Measurements from ENCODE around the gene ISY1.
"Not testable (repeated sequence)": the region's sequence is repeated elsewhere in the genome, so short reads cannot be mapped to it uniquely, and the experiment has no call there.

Gene ISY1
- total RNA-seq = 18.6 to 19.0 (median 18.7) reads per million in 3 donors

DNA sequence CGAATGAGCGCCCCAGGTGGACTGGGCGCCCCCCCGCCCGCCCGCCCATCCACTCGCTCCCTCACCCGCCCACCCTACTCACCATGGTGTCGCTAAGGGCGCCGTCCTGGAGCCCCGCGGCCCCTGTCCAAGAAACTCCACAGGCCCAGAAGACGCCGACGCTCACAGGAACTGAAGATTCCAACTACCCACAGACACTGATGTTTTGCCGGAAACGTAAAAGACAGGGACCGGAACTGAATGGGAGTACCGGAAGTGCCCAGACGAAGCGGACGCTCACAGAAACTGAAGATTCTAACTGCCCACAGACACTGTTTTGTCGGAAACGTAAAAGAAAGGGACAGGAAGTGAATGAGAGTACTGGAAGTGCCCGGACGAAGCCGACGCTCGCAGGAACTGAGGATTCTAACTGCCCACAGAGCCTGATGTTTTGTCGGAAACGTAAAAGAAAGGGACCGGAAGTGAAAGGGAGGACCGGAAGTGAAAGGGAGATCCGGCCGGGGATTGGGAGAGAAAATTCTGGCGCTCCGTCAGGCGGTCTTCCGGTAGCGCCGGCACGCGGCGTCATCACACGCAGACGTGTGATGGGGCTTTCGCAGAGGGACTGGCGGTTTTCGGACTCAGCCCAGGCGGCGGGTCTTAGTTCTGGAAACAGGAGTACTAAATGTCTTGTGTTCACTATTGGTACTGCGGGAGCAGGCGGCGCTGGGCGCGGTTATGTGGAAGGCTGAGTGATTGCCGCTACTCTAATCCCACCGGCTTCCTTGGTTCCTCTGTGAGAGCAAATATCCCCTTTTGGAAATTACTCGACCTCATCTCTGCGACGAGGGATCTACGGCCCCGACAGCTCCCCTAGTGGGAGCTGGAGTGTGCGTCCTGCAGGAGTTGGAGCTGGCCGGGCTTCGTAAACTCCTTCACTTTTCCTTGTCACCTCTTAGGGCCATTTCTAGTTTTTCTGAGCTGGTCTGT is at the start of gene ISY1:
ISY1 (minus strand) TSS at position 173 of the 969 bp plus-strand sequence; CDS start at position 85, 88 bp downstream.
- H3K27ac ChIP-seq (ENCODE audit: insufficient read depth, low read length, poor library complexity, severe bottlenecking) = peak within 1 kb of the TSS; percentile 95
- H3K27me3 ChIP-seq (replicated peaks; ENCODE audit: control insufficient read depth, insufficient read depth, low read length, poor library complexity, severe bottlenecking) = no peaks in the 10 kb centered on the region
- peaks cover 22% of the 10 kb centered on the region for H3K36me3 ChIP-seq (ENCODE audit: control insufficient read depth, insufficient read depth, low read length)
- H3K9me3 ChIP-seq (ENCODE audit: control insufficient read depth, low read length) = no peaks in the 10 kb centered on the region
- peak; percentile 82 to 85 (median 84) for DNase-seq
- peak within 1 kb of the TSS; percentile 68 for H3K4me3 ChIP-seq (ENCODE audit: insufficient read depth, low read depth, low read length, poor library complexity, severe bottlenecking)
- H3K4me1 ChIP-seq (ENCODE audit: control insufficient read depth, insufficient read depth, low read length, poor library complexity, severe bottlenecking) = peaks cover 11% of the 10 kb centered on the region

DNA sequence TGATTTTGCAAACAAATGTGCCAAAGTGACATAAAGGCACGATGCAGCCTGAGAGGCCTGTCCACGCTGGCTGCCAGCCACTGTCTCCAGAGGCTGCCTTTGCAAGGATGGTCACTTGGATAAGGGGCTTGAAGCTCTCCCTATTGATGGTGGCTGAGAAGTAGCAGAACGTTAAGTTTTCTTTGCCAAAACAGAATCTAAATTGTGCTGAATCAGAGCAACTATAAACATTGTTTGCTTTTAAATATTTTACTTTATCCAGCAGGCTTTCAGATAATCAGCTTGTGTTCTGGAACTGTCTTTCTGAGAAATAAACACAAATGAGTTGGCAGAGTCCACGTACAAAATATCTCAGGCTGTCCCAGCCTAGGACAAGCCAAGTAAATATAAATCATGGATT is 46.6 kb upstream of the ISY1 start:
- H3K9me3 ChIP-seq (ENCODE audit: control insufficient read depth, low read length) = no peaks in the 10 kb centered on the region
- H3K36me3 ChIP-seq (ENCODE audit: control insufficient read depth, insufficient read depth, low read length) = no peaks in the 10 kb centered on the region
- no peak overlapping the region for H3K27ac ChIP-seq (ENCODE audit: insufficient read depth, low read length, poor library complexity, severe bottlenecking)
- DNase-seq = no peak
- H3K27me3 ChIP-seq (replicated peaks; ENCODE audit: control insufficient read depth, insufficient read depth, low read length, poor library complexity, severe bottlenecking) = no peaks in the 10 kb centered on the region
- H3K4me3 ChIP-seq (ENCODE audit: insufficient read depth, low read depth, low read length, poor library complexity, severe bottlenecking) = no peak overlapping the region
- H3K4me1 ChIP-seq (ENCODE audit: control insufficient read depth, insufficient read depth, low read length, poor library complexity, severe bottlenecking) = no peaks in the 10 kb centered on the region

DNA sequence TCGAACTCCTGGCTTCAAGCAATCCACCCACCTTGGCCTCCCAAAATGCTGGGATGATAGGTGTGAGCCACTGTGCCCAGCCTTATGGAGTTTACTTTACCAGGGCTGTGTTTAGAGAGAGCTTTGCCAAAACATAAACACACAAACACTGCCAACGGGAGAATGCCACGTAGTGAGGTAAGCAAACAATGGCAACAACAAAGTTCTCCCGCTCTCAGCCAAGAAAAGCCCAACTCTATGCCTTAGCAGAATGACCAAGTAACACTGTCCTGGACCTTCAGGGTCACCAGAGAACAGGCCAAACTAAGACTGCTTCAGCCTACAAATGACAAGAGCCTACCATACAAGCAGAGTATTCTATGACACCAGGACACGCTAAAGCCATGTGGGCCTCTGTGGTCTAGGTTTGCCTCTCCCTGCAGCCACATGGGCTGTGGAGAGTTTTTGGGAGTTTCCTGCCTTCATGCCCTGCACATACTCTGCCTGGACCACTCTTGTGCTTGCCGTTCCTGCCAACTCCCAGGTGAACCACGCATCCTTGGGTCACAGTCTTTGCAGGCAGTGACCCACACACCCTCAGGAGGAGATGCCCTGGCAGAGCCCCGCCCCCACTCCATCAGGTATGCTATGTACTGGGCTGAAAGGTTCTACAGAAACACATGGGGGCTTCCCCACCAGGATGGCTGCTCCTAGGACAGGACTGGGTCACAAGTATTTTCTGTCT is 44.4 kb upstream of the ISY1 start:
- Histone ChIP-seq H3K9me3 (ENCODE audit: control insufficient read depth, low read length) (no peaks in the 10 kb centered on the region), H3K27me3 (replicated peaks; ENCODE audit: control insufficient read depth, insufficient read depth, low read length, poor library complexity, severe bottlenecking) (no peaks in the 10 kb centered on the region), H3K36me3 (ENCODE audit: control insufficient read depth, insufficient read depth, low read length) (no peaks in the 10 kb centered on the region), H3K4me3 (ENCODE audit: insufficient read depth, low read depth, low read length, poor library complexity, severe bottlenecking) (no peak overlapping the region), H3K27ac (ENCODE audit: insufficient read depth, low read length, poor library complexity, severe bottlenecking) (no peak overlapping the region), H3K4me1 (ENCODE audit: control insufficient read depth, insufficient read depth, low read length, poor library complexity, severe bottlenecking) (no peaks in the 10 kb centered on the region)
- no peak for DNase-seq

DNA sequence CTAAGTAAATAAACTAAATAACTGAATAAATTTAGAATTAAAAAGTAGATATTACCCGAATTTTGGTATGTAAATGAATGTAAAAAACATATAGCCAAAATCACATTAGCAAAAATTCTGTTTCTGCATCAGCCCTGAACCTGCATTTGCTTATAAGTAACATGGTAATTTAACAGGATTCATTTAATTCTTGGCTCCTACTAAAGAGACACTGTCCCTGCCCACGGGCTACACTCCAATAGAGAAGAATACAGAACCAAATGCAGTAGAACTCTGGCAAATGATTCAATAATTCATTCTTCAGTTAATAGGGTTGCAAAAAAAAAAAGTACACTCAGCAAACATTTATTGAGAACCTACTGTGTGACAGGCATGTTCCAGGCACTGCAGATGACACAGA is 43.6 kb upstream of the ISY1 start:
- no peak overlapping the region for H3K4me3 ChIP-seq (ENCODE audit: insufficient read depth, low read depth, low read length, poor library complexity, severe bottlenecking)
- no peak overlapping the region for H3K27ac ChIP-seq (ENCODE audit: insufficient read depth, low read length, poor library complexity, severe bottlenecking)
- H3K27me3 ChIP-seq (replicated peaks; ENCODE audit: control insufficient read depth, insufficient read depth, low read length, poor library complexity, severe bottlenecking) = no peaks in the 10 kb centered on the region
- no peaks in the 10 kb centered on the region for H3K9me3 ChIP-seq (ENCODE audit: control insufficient read depth, low read length)
- H3K4me1 ChIP-seq (ENCODE audit: control insufficient read depth, insufficient read depth, low read length, poor library complexity, severe bottlenecking) = no peaks in the 10 kb centered on the region
- DNase-seq = no peak
- H3K36me3 ChIP-seq (ENCODE audit: control insufficient read depth, insufficient read depth, low read length) = no peaks in the 10 kb centered on the region

DNA sequence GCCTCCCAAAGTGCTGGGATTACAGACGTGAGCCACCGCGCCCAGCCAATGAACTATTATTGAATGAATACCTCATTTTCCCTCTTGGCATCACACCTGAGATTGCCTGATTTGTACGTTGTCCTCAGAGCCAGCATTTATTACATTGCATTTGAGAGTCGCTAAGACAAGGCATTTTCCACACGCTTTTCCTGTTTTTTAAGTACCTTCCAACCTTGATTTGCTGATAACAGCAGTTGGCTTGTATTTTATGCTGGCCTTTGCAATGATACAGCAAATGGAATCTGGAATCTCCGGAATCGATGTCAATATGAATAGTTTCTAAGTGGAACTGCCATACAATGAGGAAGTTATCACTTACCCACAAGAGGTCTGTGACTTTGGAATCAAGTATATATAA is 38.5 kb upstream of the ISY1 start:
- no peaks in the 10 kb centered on the region for H3K27me3 ChIP-seq (replicated peaks; ENCODE audit: control insufficient read depth, insufficient read depth, low read length, poor library complexity, severe bottlenecking)
- H3K36me3 ChIP-seq (ENCODE audit: control insufficient read depth, insufficient read depth, low read length) = no peaks in the 10 kb centered on the region
- no peak overlapping the region for H3K4me3 ChIP-seq (ENCODE audit: insufficient read depth, low read depth, low read length, poor library complexity, severe bottlenecking)
- DNase-seq = no peak
- H3K27ac ChIP-seq (ENCODE audit: insufficient read depth, low read length, poor library complexity, severe bottlenecking) = no peak overlapping the region
- H3K4me1 ChIP-seq (ENCODE audit: control insufficient read depth, insufficient read depth, low read length, poor library complexity, severe bottlenecking) = no peaks in the 10 kb centered on the region
- no peaks in the 10 kb centered on the region for H3K9me3 ChIP-seq (ENCODE audit: control insufficient read depth, low read length)

DNA sequence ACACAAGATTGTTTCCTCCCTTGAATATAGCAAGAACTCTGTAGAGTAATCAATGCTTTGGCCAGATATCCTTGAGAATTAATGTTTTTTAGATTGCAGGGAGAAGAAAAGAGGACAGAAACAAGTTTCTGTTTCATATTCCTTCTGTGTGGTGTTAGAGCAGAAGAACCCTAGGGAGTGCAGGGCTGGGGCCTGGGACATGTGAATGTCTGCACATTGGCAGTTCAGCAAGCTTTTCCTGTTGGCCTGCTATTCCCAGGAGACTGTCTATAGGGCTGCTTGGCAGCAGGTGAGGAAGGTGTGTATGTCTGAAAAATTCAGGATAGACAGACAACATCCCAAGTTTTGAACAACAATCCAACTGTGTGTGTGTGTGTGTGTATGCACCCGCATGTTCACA is 36.5 kb upstream of the ISY1 start:
- H3K27ac ChIP-seq (ENCODE audit: insufficient read depth, low read length, poor library complexity, severe bottlenecking) = no peak overlapping the region
- H3K36me3 ChIP-seq (ENCODE audit: control insufficient read depth, insufficient read depth, low read length) = no peaks in the 10 kb centered on the region
- no peaks in the 10 kb centered on the region for H3K9me3 ChIP-seq (ENCODE audit: control insufficient read depth, low read length)
- no peak overlapping the region for H3K4me3 ChIP-seq (ENCODE audit: insufficient read depth, low read depth, low read length, poor library complexity, severe bottlenecking)
- no peaks in the 10 kb centered on the region for H3K27me3 ChIP-seq (replicated peaks; ENCODE audit: control insufficient read depth, insufficient read depth, low read length, poor library complexity, severe bottlenecking)
- no peaks in the 10 kb centered on the region for H3K4me1 ChIP-seq (ENCODE audit: control insufficient read depth, insufficient read depth, low read length, poor library complexity, severe bottlenecking)
- DNase-seq = no peak

DNA sequence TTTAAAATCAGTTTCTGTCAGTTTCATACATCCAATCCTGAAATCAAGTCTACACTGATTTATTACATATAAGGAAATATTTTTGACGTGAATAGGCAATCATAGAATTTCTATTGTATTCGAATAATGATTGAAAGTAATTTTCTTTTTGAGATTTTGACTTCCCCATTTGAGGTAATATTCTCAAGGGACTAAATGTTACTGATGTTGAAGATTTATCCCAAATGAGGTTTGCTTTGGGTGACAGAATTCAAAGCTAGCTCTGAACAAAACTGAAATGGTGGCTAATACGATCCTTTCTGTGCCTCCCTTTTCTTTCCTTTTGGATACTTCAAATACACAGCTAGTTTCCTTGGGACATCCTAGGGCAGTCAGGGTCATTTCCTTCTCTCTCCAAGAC is 35.7 kb upstream of the ISY1 start:
- Histone ChIP-seq H3K4me3 (ENCODE audit: insufficient read depth, low read depth, low read length, poor library complexity, severe bottlenecking) (no peak overlapping the region), H3K27me3 (replicated peaks; ENCODE audit: control insufficient read depth, insufficient read depth, low read length, poor library complexity, severe bottlenecking) (no peaks in the 10 kb centered on the region), H3K36me3 (ENCODE audit: control insufficient read depth, insufficient read depth, low read length) (no peaks in the 10 kb centered on the region), H3K4me1 (ENCODE audit: control insufficient read depth, insufficient read depth, low read length, poor library complexity, severe bottlenecking) (no peaks in the 10 kb centered on the region), H3K9me3 (ENCODE audit: control insufficient read depth, low read length) (no peaks in the 10 kb centered on the region), H3K27ac (ENCODE audit: insufficient read depth, low read length, poor library complexity, severe bottlenecking) (no peak overlapping the region)
- no peak for DNase-seq

DNA sequence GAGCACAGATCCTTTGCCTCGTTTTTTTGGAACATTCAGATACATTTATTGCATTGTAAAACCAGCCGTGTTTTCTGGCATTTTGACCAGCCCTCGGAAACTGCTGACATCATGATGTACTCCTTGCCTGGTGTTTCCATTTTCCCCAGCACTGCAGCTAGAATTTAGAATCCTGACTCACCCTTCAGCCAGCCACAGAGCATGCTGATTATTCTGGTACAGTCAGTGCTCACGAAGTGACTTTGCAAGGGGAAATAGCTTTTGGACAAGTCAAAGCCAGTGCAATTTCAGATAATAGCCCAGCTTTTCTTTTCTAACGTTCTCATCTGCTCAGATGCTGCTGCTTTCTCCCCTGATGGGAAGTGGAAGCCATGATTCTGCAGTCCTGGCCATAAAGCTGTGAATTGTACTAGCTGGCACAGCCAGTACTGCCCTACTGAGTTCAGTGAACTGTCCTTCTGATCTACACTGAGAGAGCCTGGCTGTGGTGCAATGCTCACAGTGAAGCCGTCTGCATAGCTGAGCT is 34.9 kb upstream of the ISY1 start:
- no peak for DNase-seq
- Histone ChIP-seq H3K4me1 (ENCODE audit: control insufficient read depth, insufficient read depth, low read length, poor library complexity, severe bottlenecking) (no peaks in the 10 kb centered on the region), H3K27ac (ENCODE audit: insufficient read depth, low read length, poor library complexity, severe bottlenecking) (no peak overlapping the region), H3K36me3 (ENCODE audit: control insufficient read depth, insufficient read depth, low read length) (no peaks in the 10 kb centered on the region), H3K9me3 (ENCODE audit: control insufficient read depth, low read length) (no peaks in the 10 kb centered on the region), H3K4me3 (ENCODE audit: insufficient read depth, low read depth, low read length, poor library complexity, severe bottlenecking) (no peak overlapping the region), H3K27me3 (replicated peaks; ENCODE audit: control insufficient read depth, insufficient read depth, low read length, poor library complexity, severe bottlenecking) (no peaks in the 10 kb centered on the region)

DNA sequence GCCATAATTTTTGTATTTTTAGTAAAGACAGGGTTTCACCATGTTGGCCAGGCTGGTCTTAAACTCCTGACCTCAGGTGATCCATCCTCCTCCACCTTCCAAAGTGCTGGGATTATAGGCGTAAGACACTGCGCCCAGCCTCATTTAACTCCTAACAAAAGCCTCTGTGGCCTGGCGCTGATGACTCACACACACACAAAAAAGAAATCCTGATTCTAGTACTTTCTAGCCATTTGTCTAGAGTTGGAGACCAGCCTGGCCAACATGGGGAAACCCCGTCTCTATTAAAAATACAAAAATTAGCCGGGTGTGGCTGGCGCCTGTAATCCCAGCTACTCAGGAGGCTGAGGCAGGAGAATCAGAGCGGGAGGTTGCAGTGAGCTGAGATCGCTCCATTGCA is 28.9 kb upstream of the ISY1 start:
- H3K36me3 ChIP-seq (ENCODE audit: control insufficient read depth, insufficient read depth, low read length); H3K4me1 ChIP-seq (ENCODE audit: control insufficient read depth, insufficient read depth, low read length, poor library complexity, severe bottlenecking); H3K9me3 ChIP-seq (ENCODE audit: control insufficient read depth, low read length): not testable (repeated sequence)

DNA sequence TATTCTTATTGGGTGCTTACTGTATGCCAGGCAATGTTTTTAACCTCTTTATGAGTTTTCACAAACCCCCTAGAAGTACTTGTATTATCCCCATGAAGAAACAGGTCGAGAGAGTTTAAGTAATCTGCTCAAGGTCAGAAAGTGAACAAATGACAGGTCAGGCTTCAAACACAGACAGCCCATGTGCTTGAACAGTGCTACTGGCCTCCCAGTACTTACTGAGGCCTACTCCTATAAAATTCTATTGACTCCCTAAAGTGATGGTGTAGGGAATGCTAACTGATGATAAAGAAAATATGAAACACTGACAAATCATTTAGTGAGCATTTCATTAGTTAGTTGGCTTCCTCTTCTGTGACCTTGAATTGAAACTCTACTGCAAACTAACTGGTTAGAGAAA is 27.0 kb upstream of the ISY1 start:
- Histone ChIP-seq H3K4me3 (ENCODE audit: insufficient read depth, low read depth, low read length, poor library complexity, severe bottlenecking) (no peak overlapping the region), H3K9me3 (ENCODE audit: control insufficient read depth, low read length) (no peaks in the 10 kb centered on the region), H3K27me3 (replicated peaks; ENCODE audit: control insufficient read depth, insufficient read depth, low read length, poor library complexity, severe bottlenecking) (no peaks in the 10 kb centered on the region), H3K36me3 (ENCODE audit: control insufficient read depth, insufficient read depth, low read length) (no peaks in the 10 kb centered on the region), H3K27ac (ENCODE audit: insufficient read depth, low read length, poor library complexity, severe bottlenecking) (no peak overlapping the region), H3K4me1 (ENCODE audit: control insufficient read depth, insufficient read depth, low read length, poor library complexity, severe bottlenecking) (peaks cover 5% of the 10 kb centered on the region)
- no peak for DNase-seq

More for the DNA sequence above, 28.9 kb upstream of the ISY1 start:
- not testable (repeated sequence) for H3K27ac ChIP-seq (ENCODE audit: insufficient read depth, low read length, poor library complexity, severe bottlenecking); H3K4me3 ChIP-seq (ENCODE audit: insufficient read depth, low read depth, low read length, poor library complexity, severe bottlenecking); DNase-seq; H3K27me3 ChIP-seq (replicated peaks; ENCODE audit: control insufficient read depth, insufficient read depth, low read length, poor library complexity, severe bottlenecking)

All from effector memory CD4-positive, alpha-beta T cell (primary cell).